GM23338 (cell line): ENCODE measurements around the gene UNC80.

Source experiments
- CREB1 ChIP-seq: fragments of 250-450 bp; sonication (Bioruptor Pico); IDR thresholded peaks from 2 replicates; pipeline ENCODE4 v1.5.0; 2020; ENCODE audit warnings: low read depth, mild to moderate bottlenecking, moderate library complexity
- CTCF ChIP-seq, 2 experiments: fragments of 200-600 bp in 1 of 2; sonication (generic) in 1 of 2; conservative IDR thresholded peaks; 2 replicates each; pipeline versions ENCODE4 v1.5.1 to v1.6.1; 2016 to 2017; ENCODE audit warnings: antibody characterized with exemption in 2 of 2, low read depth in 2 of 2, mild to moderate bottlenecking in 2 of 2, moderate library complexity in 1 of 2
- EZH2 ChIP-seq: fragments of 200-600 bp; sonication (generic); IDR thresholded peaks from one replicate; pipeline ENCODE4 v1.8.0; 2017; ENCODE audit warnings: antibody characterized with exemption, mild to moderate bottlenecking, low read depth; ENCODE audit not compliant: unreplicated experiment
- JUNB ChIP-seq: IDR thresholded peaks from one replicate; pipeline ENCODE4 v1.6.1; 2016; ENCODE audit warnings: antibody characterized with exemption; ENCODE audit not compliant: unreplicated experiment
- NANOG ChIP-seq: IDR thresholded peaks from 2 replicates; pipeline ENCODE4 v1.6.1; 2016; ENCODE audit warnings: antibody characterized with exemption, borderline replicate concordance
- ZNF331 ChIP-seq: fragments of 250-450 bp; sonication (Bioruptor Pico); IDR thresholded peaks from 2 replicates; pipeline ENCODE4 v1.5.0; 2020; ENCODE audit warnings: low read depth, mild to moderate bottlenecking, moderate library complexity

DNA sequence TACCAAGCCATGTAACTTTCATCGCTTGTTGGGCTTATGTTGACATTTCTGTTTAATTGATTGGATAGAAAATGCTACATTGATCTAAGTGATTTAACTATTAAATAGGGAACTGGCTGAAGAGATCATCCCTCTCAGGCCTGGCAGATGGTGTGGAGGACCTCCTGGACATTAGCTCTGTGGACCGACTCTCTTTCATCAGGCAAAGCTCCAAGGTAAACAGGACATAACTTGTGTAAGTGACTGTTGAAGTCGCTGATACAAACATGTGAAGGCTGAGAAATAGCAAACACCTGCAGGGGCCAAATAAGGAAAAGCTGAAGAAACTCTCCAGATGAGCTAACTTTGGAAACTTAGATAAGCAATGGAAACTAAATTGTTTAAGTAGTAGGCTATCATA is 68.8 kb downstream of the UNC80 start:
- TF ChIP-seq NANOG (no peak), JUNB (no peak), EZH2 (no peak), CTCF (conservative IDR thresholded peaks at IDR 0.05; ENCODE audit: low read depth in 2 of 2) (no peak), CREB1 (CRISPR knock-in tag) (no peak), ZNF331 (CRISPR knock-in tag) (no peak)
